SH-SY5Y (cell line): ENCODE data around the gene HBA1.

Source experiments
- GATA2 ChIP-seq: IDR thresholded peaks from 2 replicates; pipeline ENCODE4 v1.6.1; 2011; ENCODE audit warnings: mild to moderate bottlenecking, low read depth, low read length
- GATA3 ChIP-seq: IDR thresholded peaks from 2 replicates; pipeline ENCODE4 v1.6.1; 2011; ENCODE audit warnings: low read depth, mild to moderate bottlenecking, low read length, moderate library complexity

- TF ChIP-seq GATA2 = no peak
- no peak for TF ChIP-seq GATA3
These were observed 11.5 kb upstream of the HBA1 start for GRCh38 chr16:164827-165538.
